HCT116 (cell line): ENCODE results near the gene TREM1. TPM values are rescaled to one million over a fixed set of nuclear protein-coding genes. Genes with fewer than 3 reads are reported as not detected.

Experiments
- ATAC-seq: fragments of 200-7000 bp; cut with Tn5 transposase; 2 replicates; pipeline ENCODE4 v1.9.1; 2020; ENCODE audit warnings: mild to moderate bottlenecking, moderate library complexity
- BruUV-seq: library from RNA; stranded (reverse); fragments of 400-500 nt; replicated peaks from 2 replicates; lab custom pipeline; 2021; lab: Mats Ljungman, UMichigan
- CTCF ChIA-PET: fragments of 300-600 bp; sonication (Branson Sonifier 250); formaldehyde crosslinking; loops from one replicate; lab custom pipeline; 2021; ENCODE audit warnings: antibody characterized with exemption; lab: Charles Lee
- POLR2A ChIA-PET: fragments of 300-600, 350-600 bp; sonication (Branson Sonifier 250); formaldehyde crosslinking; loops from one replicate; lab custom pipeline; 2021; ENCODE audit warnings: antibody characterized with exemption; lab: Charles Lee
- RAD21 ChIA-PET, 2 experiments: fragments of 300-600 bp; sonication (Branson Sonifier 250); formaldehyde crosslinking; loops; one replicate each; lab custom pipeline; 2023; ENCODE audit warnings: low total read pairs in 2 of 2; ENCODE audit not compliant: uncharacterized antibody in 2 of 2, unreplicated experiment in 2 of 2, low non-redundant PET in 1 of 2; lab: Charles Lee
- DNase-seq: peaks from one replicate; pipeline ENCODE4 v3.0.0-alpha.2; 2010; ENCODE audit warnings: low read depth, low spot score
- H2AFZ ChIP-seq: fragments of 200-600 bp; shearing (Covaris generic), sonication (generic); 2 replicates; pipeline ENCODE4 v1.6.1; 2017; ENCODE audit warnings: low read depth, mixed run types, mixed read lengths, antibody characterized with exemption, low read length; ENCODE audit not compliant: poor library complexity, severe bottlenecking
- H3K27ac ChIP-seq: 2 replicates; pipeline ENCODE4 v1.5.1; 2012; ENCODE audit warnings: low read depth, low read length
- H3K27me3 ChIP-seq: fragments of 200-600 bp; sonication (generic); 2 replicates; pipeline ENCODE4 v1.6.1; 2016; ENCODE audit warnings: mixed run types, low read length, mixed read lengths; ENCODE audit not compliant: insufficient read depth
- H3K36me3 ChIP-seq, 2 experiments: fragments of 200-500 bp in 1 of 2; fragments of 200-600 bp in 1 of 2; sonication (Bioruptor generic) in 1 of 2; sonication (generic) in 1 of 2; 2 replicates each; pipeline versions ENCODE4 v1.5.1 to v1.6.1; 2014 to 2016; ENCODE audit warnings: low read length in 2 of 2, inconsistent platforms in 1 of 2, mixed read lengths in 1 of 2, mixed run types in 1 of 2; ENCODE audit not compliant: insufficient read depth in 2 of 2, control insufficient read depth in 1 of 2
- H3K4me1 ChIP-seq, 2 experiments: fragments of 200-600 bp in 1 of 2; sonication (generic) in 1 of 2; 2 replicates each; pipeline versions ENCODE4 v1.5.1 to v1.6.1; 2012 to 2017; ENCODE audit warnings: low read length in 2 of 2, inconsistent platforms in 1 of 2, mild to moderate bottlenecking in 1 of 2, mixed read lengths in 1 of 2, mixed run types in 1 of 2, moderate library complexity in 1 of 2; ENCODE audit not compliant: insufficient read depth in 2 of 2, control insufficient read depth in 1 of 2
- H3K4me2 ChIP-seq: fragments of 200-600 bp; sonication (generic); 2 replicates; pipeline ENCODE4 v1.6.1; 2017; ENCODE audit warnings: mixed run types, low read length, mixed read lengths
- H3K4me3 ChIP-seq, 2 experiments: fragments of 200-600 bp in 1 of 2; sonication (generic) in 1 of 2; replicated peaks in 1 of 2; 2 replicates each; pipeline ENCODE4 v1.5.1; 2011 to 2016; ENCODE audit warnings: low read length in 2 of 2, control low read depth in 1 of 2, low read depth in 1 of 2, mild to moderate bottlenecking in 1 of 2, mixed read lengths in 1 of 2, mixed run types in 1 of 2
- H3K79me2 ChIP-seq: fragments of 200-600 bp; sonication (generic); 2 replicates; pipeline ENCODE4 v1.6.1; 2017; ENCODE audit warnings: mild to moderate bottlenecking, mixed run types, low read length, moderate library complexity, mixed read lengths; ENCODE audit not compliant: insufficient read depth
- H3K9ac ChIP-seq: fragments of 200-600 bp; sonication (generic); 2 replicates; pipeline ENCODE4 v1.6.1; 2016; ENCODE audit warnings: low read length, mixed read lengths
- H3K9me2 ChIP-seq: fragments of 200-600 bp; sonication (generic), shearing (Covaris generic); 2 replicates; pipeline ENCODE4 v1.6.1; 2017; ENCODE audit warnings: mixed run types, mild to moderate bottlenecking, moderate library complexity; ENCODE audit not compliant: insufficient read depth
- H3K9me3 ChIP-seq, 2 experiments: fragments of 200-500 bp in 1 of 2; fragments of 200-600 bp in 1 of 2; sonication (Bioruptor generic) in 1 of 2; sonication (generic) in 1 of 2; 2 replicates each; pipeline ENCODE4 v1.6.1; 2014 to 2017; ENCODE audit warnings: low read length in 2 of 2, mixed read lengths in 2 of 2, inconsistent platforms in 1 of 2, low read depth in 1 of 2, mild to moderate bottlenecking in 1 of 2, mixed run types in 1 of 2, moderate library complexity in 1 of 2; ENCODE audit not compliant: control insufficient read depth in 1 of 2, insufficient read depth in 1 of 2
- H4K20me1 ChIP-seq: fragments of 200-600 bp; sonication (generic), shearing (Covaris generic); 2 replicates; pipeline ENCODE4 v1.6.1; 2017; ENCODE audit warnings: mixed run types, mild to moderate bottlenecking, moderate library complexity; ENCODE audit not compliant: insufficient read depth
- ATF3 ChIP-seq: IDR thresholded peaks from 2 replicates; pipeline ENCODE4 v1.6.1; 2012
- CEBPB ChIP-seq: IDR thresholded peaks from 2 replicates; pipeline ENCODE4 v1.6.1; 2012; ENCODE audit warnings: low read depth
- ELF1 ChIP-seq: IDR thresholded peaks from 2 replicates; pipeline ENCODE4 v1.6.1; 2012; ENCODE audit warnings: low read depth, borderline replicate concordance
- MAX ChIP-seq: IDR thresholded peaks from 2 replicates; pipeline ENCODE4 v1.6.1; 2012
- RAD21 ChIP-seq: IDR thresholded peaks from 2 replicates; pipeline ENCODE4 v1.6.1; 2012; ENCODE audit warnings: low read depth, mild to moderate bottlenecking
- TCF7L2 ChIP-seq: IDR thresholded peaks from 2 replicates; pipeline ENCODE4 v1.7.0; 2011; ENCODE audit warnings: borderline replicate concordance, inconsistent platforms; ENCODE audit not compliant: insufficient read depth, insufficient read length; ENCODE audit errors: extremely low read depth
- YY1 ChIP-seq: IDR thresholded peaks from 2 replicates; pipeline ENCODE4 v1.6.1; 2011; ENCODE audit warnings: low read length, low read depth, moderate library complexity, mild to moderate bottlenecking; ENCODE audit not compliant: insufficient replicate concordance; ENCODE audit errors: extremely low read depth
- ZFX ChIP-seq: fragments of 450-650 bp; IDR thresholded peaks from 2 replicates; pipeline ENCODE4 v1.6.1; 2017
- ZNF274 ChIP-seq: fragments of 200-500 bp; sonication (Bioruptor generic); IDR thresholded peaks from 2 replicates; pipeline ENCODE4 v1.6.1; 2014; ENCODE audit warnings: mild to moderate bottlenecking, low read depth, low read length, inconsistent platforms
- intact Hi-C: fragments of 100-400 bp; cut with micrococcal nuclease; formaldehyde crosslinking; loops from 2 replicates; pipeline ENCODE4 v1.10.0; 2022
- total RNA-seq: library from RNA; stranded (reverse); gene quantifications from one replicate; pipeline ENCODE4 v1.2.1, GENCODE V29; 2021; ENCODE audit not compliant: unreplicated experiment

TREM1 gene
- total RNA-seq, 1 experiment from 2014 or later = 0.22 TPM

- no peaks in the 10 kb centered on the region; the same call in 1 of the 2 replicates for H3K27me3 ChIP-seq
- no peak overlapping the region for H3K9ac ChIP-seq
- TF ChIP-seq CEBPB (no peak), ELF1 (no peak), ZFX (no peak), RAD21 (no peak), TCF7L2 (no peak), ZNF274 (no peak), ATF3 (no peak), YY1 (no peak), MAX (no peak)
- H3K9me2 ChIP-seq = no peaks in the 10 kb centered on the region
- H3K4me2 ChIP-seq = no peak overlapping the region
- H4K20me1 ChIP-seq = no peaks in the 10 kb centered on the region
- ATAC-seq = no peak
- H3K4me1 ChIP-seq = no peaks in the 10 kb centered on the region
- H3K79me2 ChIP-seq = no peaks in the 10 kb centered on the region
- intact Hi-C loops = no loop called here
- DNase-seq = no peak
- no TSS peak for BruUV-seq
- no peak overlapping the region for H3K4me3 ChIP-seq
- CTCF ChIA-PET = no interaction called here
- peaks cover 3% of the 10 kb centered on the region in 2 experiments; a peak in 3 of 4 replicates for H3K9me3 ChIP-seq
- H2AFZ ChIP-seq = no peak overlapping the region
- H3K36me3 ChIP-seq = no peaks in the 10 kb centered on the region
- POLR2A ChIA-PET = no interaction called here
- RAD21 ChIA-PET = no interaction called here
- H3K27ac ChIP-seq = no peak overlapping the region
Observed at GRCh38 chr6:41268478-41268877, 18.0 kb downstream of the TREM1 start.

GRCh38 chr6:41266541-41266940 is 19.9 kb downstream of the TREM1 start:
- no peaks in the 10 kb centered on the region for H3K27me3 ChIP-seq
- H3K36me3 ChIP-seq = no peaks in the 10 kb centered on the region
- intact Hi-C loops = no loop called here
- peaks cover 4 to 11% of the 10 kb centered on the region in 2 experiments; a peak in 3 of 4 replicates for H3K9me3 ChIP-seq
- no peak overlapping the region for H3K9ac ChIP-seq
- no peaks in the 10 kb centered on the region for H3K4me1 ChIP-seq
- no peak overlapping the region for H3K4me3 ChIP-seq
- no peak overlapping the region for H3K27ac ChIP-seq
- no peaks in the 10 kb centered on the region for H3K79me2 ChIP-seq
- H3K9me2 ChIP-seq = no peaks in the 10 kb centered on the region
- TF ChIP-seq ELF1 (no peak), RAD21 (no peak), MAX (no peak), TCF7L2 (no peak)
- CTCF ChIA-PET = no interaction called here
- POLR2A ChIA-PET = no interaction called here
- RAD21 ChIA-PET = no interaction called here
- H2AFZ ChIP-seq = no peak overlapping the region
- no peak for ATAC-seq
- BruUV-seq = no TSS peak
- no peak overlapping the region for H3K4me2 ChIP-seq
- DNase-seq = no peak
- no peaks in the 10 kb centered on the region for H4K20me1 ChIP-seq
